ENCODE data around the gene ZNF580. TPM values are rescaled to one million over a fixed set of nuclear protein-coding genes. Genes with fewer than 3 reads are reported as not detected.
A peak's percentile ranks its signal among the peaks of the same experiment; 100 is the strongest.

The ZNF580 gene
- total and polyA plus RNA-seq, 2 of the 13 experiments (the other 11 are each of a cell fraction or from before 2014, with no cell fraction given) = 4.4 to 6.0 TPM

DNA sequence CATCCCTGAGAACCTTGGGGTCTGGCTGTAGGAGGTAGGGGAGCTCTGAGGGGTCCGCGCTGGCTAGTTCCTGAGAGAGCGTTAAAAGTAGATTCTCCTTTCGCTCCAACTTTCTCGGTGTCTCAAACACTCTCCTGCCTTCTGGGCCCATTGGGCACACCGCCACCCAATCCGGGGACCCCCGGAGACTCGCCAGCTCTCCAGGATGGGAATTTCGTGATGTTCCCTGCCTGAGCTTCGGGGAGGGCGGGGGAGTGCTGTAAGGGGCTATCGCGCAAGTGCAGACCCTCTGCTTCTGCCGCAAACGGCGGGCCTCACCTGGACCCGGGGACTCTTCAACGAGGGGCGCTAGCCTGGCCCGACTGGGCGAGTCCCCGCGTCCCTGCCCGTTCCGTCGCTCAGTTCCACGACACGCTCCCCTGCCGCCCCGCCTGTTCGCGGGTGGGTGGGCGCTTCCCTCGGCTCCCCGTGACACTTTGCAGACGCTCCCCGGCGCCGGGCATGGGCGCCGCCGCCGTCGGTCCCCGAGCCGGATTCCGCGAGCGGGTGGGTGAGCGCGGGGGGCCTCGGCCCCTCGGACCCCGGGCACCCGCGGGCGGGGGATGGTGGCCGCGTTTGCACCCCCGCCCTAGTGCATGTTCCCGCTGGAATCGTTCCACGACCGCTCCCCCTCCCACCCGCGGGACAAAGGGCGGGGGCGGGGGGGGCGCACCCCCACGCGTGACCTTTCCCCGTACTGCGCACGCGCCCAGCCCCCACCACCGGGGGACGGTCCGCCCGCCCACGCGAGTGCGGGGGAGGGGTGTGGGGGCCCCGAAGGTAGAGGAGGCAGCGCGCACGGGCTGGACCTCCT is 7.2 kb downstream of the ZNF580 start, which contains the start of gene CCDC106 (continued):
- TF ChIP-seq CSRNP2 (CRISPR knock-in tag; conservative IDR thresholded peaks at IDR 0.05; ENCODE audit: low read depth) (0 out of 2 replicates have a peak, but pooled peaks have one; percentile 19), NAIF1 (CRISPR knock-in tag; IDR thresholded peaks at IDR 0.05; ENCODE audit: borderline replicate concordance) (no peak), SP5 (CRISPR knock-in tag; IDR thresholded peaks at IDR 0.05; ENCODE audit: borderline replicate concordance, low read depth) (0 out of 2 replicates have a peak, but pooled peaks have one; percentile 34), ARHGAP35 (CRISPR knock-in tag; IDR thresholded peaks at IDR 0.05; ENCODE audit: borderline replicate concordance) (peak; percentile 33; the same call in 1 of the 2 replicates), SNAI1 (CRISPR knock-in tag; IDR thresholded peaks at IDR 0.05; ENCODE audit: borderline replicate concordance) (no peak), ZFAT (CRISPR knock-in tag; conservative IDR thresholded peaks at IDR 0.05) (no peak), U2AF1 (optimal IDR thresholded peaks at IDR 0.05; ENCODE audit: low read depth, low read length) (no peak), JARID2 (CRISPR knock-in tag; IDR thresholded peaks at IDR 0.05; ENCODE audit: insufficient replicate concordance) (no peak), TCF7L2 (IDR thresholded peaks at IDR 0.05; ENCODE audit: low read depth, low read length) (no peak), HOXA3 (CRISPR knock-in tag; IDR thresholded peaks at IDR 0.05) (no peak), ZNF446 (CRISPR knock-in tag; IDR thresholded peaks at IDR 0.05) (peak; percentile 33; the same call in 1 of the 2 replicates), TSC22D2 (CRISPR knock-in tag; IDR thresholded peaks at IDR 0.05; ENCODE audit: borderline replicate concordance) (no peak; the same call in 1 of the 2 replicates), MTA1 (CRISPR knock-in tag; IDR thresholded peaks at IDR 0.05; ENCODE audit: borderline replicate concordance) (peak; percentile 90; the same call in 1 of the 2 replicates), ZNF124 (CRISPR knock-in tag; IDR thresholded peaks at IDR 0.05) (0 out of 2 replicates have a peak, but pooled peaks have one; percentile 33), ZNF777 (CRISPR knock-in tag; IDR thresholded peaks at IDR 0.05) (no peak), REPIN1 (CRISPR knock-in tag; IDR thresholded peaks at IDR 0.05; ENCODE audit: borderline replicate concordance, low read depth) (no peak), ZKSCAN5 (CRISPR knock-in tag; IDR thresholded peaks at IDR 0.05) (0 out of 2 replicates have a peak, but pooled peaks have one; percentile 43), TFDP1 (CRISPR knock-in tag; IDR thresholded peaks at IDR 0.05; ENCODE audit: borderline replicate concordance) (0 out of 2 replicates have a peak, but pooled peaks have one; percentile 34)
- TF ChIP-seq, protein P1, sequence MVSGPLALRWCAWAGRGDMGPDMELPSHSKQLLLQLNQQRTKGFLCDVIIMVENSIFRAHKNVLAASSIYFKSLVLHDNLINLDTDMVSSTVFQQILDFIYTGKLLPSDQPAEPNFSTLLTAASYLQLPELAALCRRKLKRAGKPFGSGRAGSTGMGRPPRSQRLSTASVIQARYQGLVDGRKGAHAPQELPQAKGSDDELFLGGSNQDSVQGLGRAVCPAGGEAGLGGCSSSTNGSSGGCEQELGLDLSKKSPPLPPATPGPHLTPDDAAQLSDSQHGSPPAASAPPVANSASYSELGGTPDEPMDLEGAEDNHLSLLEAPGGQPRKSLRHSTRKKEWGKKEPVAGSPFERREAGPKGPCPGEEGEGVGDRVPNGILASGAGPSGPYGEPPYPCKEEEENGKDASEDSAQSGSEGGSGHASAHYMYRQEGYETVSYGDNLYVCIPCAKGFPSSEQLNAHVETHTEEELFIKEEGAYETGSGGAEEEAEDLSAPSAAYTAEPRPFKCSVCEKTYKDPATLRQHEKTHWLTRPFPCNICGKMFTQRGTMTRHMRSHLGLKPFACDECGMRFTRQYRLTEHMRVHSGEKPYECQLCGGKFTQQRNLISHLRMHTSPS (CRISPR knock-in tag; IDR thresholded peaks at IDR 0.05; ENCODE audit: low read depth) = 0 out of 2 replicates have a peak, but pooled peaks have one; percentile 34
- TF ChIP-seq, protein P2, sequence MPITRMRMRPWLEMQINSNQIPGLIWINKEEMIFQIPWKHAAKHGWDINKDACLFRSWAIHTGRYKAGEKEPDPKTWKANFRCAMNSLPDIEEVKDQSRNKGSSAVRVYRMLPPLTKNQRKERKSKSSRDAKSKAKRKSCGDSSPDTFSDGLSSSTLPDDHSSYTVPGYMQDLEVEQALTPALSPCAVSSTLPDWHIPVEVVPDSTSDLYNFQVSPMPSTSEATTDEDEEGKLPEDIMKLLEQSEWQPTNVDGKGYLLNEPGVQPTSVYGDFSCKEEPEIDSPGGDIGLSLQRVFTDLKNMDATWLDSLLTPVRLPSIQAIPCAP (CRISPR knock-in tag; IDR thresholded peaks at IDR 0.05; ENCODE audit: low read depth) = no peak
- TF ChIP-seq, protein P3, sequence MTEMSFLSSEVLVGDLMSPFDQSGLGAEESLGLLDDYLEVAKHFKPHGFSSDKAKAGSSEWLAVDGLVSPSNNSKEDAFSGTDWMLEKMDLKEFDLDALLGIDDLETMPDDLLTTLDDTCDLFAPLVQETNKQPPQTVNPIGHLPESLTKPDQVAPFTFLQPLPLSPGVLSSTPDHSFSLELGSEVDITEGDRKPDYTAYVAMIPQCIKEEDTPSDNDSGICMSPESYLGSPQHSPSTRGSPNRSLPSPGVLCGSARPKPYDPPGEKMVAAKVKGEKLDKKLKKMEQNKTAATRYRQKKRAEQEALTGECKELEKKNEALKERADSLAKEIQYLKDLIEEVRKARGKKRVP (CRISPR knock-in tag; IDR thresholded peaks at IDR 0.05) = 0 out of 4 replicates have a peak, but pooled peaks of 1 of the 2 experiments have one; percentile 17
